ENCODE data around the gene TMEM221. TPM values are rescaled to one million over a fixed set of nuclear protein-coding genes. Genes with fewer than 3 reads are reported as not detected.

Gene TMEM221
- total RNA-seq, 2 experiments from 2014 or later = not detected

GRCh38 chr19:17419621-17420474 is 28.6 kb downstream of the TMEM221 start, which contains the start of gene MVB12A:
Gene MVB12A, plus strand, starts transcription at chr19:17420047. Its CDS starts 89 bp downstream, at chr19:17420136.
- ATAC-seq (peak; percentile 97), DNase-seq (peak; percentile 97)
- H3K27ac Mint-ChIP-seq = peak within 1 kb of the TSS; percentile 90
- POLR2A ChIA-PET = interaction anchor here (0.6 to 3.1 kb wide), 9 partner anchors 11 to 440 kb away, joined by 3 to 22 read pairs (median 3); partner anchors contain the start of genes BST2, GTPBP3, PGLS and RPL18A
- H3K9me3 Mint-ChIP-seq = no peaks in the 10 kb centered on the region
- peak within 1 kb of the TSS; percentile 91 for H3K4me3 Mint-ChIP-seq
- CTCF ChIA-PET = interaction anchor here (0.7 to 3.3 kb wide), 15 partner anchors 8 to 127 kb away, joined by 3 to 10 read pairs (median 4); partner anchors contain the start of gene BST2
- intact Hi-C loops (cut with micrococcal nuclease) = no loop called here
- peaks cover 13% of the 10 kb centered on the region for H3K4me1 Mint-ChIP-seq (ENCODE audit: low read depth)
- no peak for TF ChIP-seq CTCF (IDR thresholded peaks at IDR 0.05)
- H3K36me3 Mint-ChIP-seq (ENCODE audit: low read depth) = peaks cover 10% of the 10 kb centered on the region
- H3K27me3 Mint-ChIP-seq = no peaks in the 10 kb centered on the region

- DNase-seq (no peak), ATAC-seq (no peak)
- no peaks in the 10 kb centered on the region for H3K9me3 Mint-ChIP-seq
- no peak for TF ChIP-seq CTCF (IDR thresholded peaks at IDR 0.05)
- H3K27me3 Mint-ChIP-seq = no peaks in the 10 kb centered on the region
- CTCF ChIA-PET = interaction anchor here (0.7 to 3.3 kb wide), 15 partner anchors 8 to 77 kb away, joined by 3 to 10 read pairs (median 4); partner anchors contain the start of gene BST2
- H3K4me3 Mint-ChIP-seq = peak overlapping the region; percentile 91
- H3K27ac Mint-ChIP-seq = peak overlapping the region; percentile 90
- POLR2A ChIA-PET = interaction anchor here (0.6 to 3.1 kb wide), 8 partner anchors 10 to 440 kb away, joined by 3 to 22 read pairs (median 3); partner anchors contain the start of genes BST2, GTPBP3, PGLS and RPL18A
- H3K4me1 Mint-ChIP-seq (ENCODE audit: low read depth) = peaks cover 9% of the 10 kb centered on the region
- intact Hi-C loops (cut with micrococcal nuclease) = no loop called here
- peaks cover 12% of the 10 kb centered on the region for H3K36me3 Mint-ChIP-seq (ENCODE audit: low read depth)
Observed at GRCh38 chr19:17419154-17419620, 29.3 kb downstream of the TMEM221 start.

- ATAC-seq = no peak
- intact Hi-C loops (cut with micrococcal nuclease) = no loop called here
- no peak for DNase-seq
- peak overlapping the region; percentile 91 for H3K4me3 Mint-ChIP-seq
- CTCF ChIA-PET = interaction anchor here (1.2 to 3.3 kb wide), 7 partner anchors 11 to 77 kb away, joined by 3 to 10 read pairs (median 5); no protein-coding TSS in a partner anchor
- no peaks in the 10 kb centered on the region for H3K9me3 Mint-ChIP-seq
- H3K36me3 Mint-ChIP-seq (ENCODE audit: low read depth) = peaks cover 15% of the 10 kb centered on the region
- POLR2A ChIA-PET = interaction anchor here (0.9 to 3.1 kb wide), 5 partner anchors 10 to 93 kb away, joined by 3 to 22 read pairs (median 3); partner anchors contain the start of genes BST2, GTPBP3 and PGLS
- peak overlapping the region; percentile 90 for H3K27ac Mint-ChIP-seq
- peaks cover 9% of the 10 kb centered on the region for H3K4me1 Mint-ChIP-seq (ENCODE audit: low read depth)
- no peaks in the 10 kb centered on the region for H3K27me3 Mint-ChIP-seq
- TF ChIP-seq CTCF (IDR thresholded peaks at IDR 0.05) = no peak
Observed at GRCh38 chr19:17418710-17419109, 29.8 kb downstream of the TMEM221 start.

- Mint-ChIP-seq H3K4me3 (no peak overlapping the region), H3K36me3 (ENCODE audit: low read depth) (peaks cover 5% of the 10 kb centered on the region), H3K27ac (no peak overlapping the region), H3K9me3 (no peaks in the 10 kb centered on the region), H3K27me3 (no peaks in the 10 kb centered on the region), H3K4me1 (ENCODE audit: low read depth) (peaks cover 10% of the 10 kb centered on the region)
- intact Hi-C loops (cut with micrococcal nuclease) = no loop called here
- no peak for DNase-seq
- POLR2A ChIA-PET = no interaction called here
- ATAC-seq = no peak
- CTCF ChIA-PET = no interaction called here
- TF ChIP-seq CTCF (IDR thresholded peaks at IDR 0.05) = no peak
Observed at GRCh38 chr19:17415121-17415520, 33.3 kb downstream of the TMEM221 start.
